GM23338 (cell line): ENCODE data around the gene ADCYAP1R1. TPM values are rescaled to one million over a fixed set of nuclear protein-coding genes. Genes with fewer than 3 reads are reported as not detected.

ENCODE experiments used
- ATAC-seq: fragments of 200-7000 bp; cut with Tn5 transposase; 3 replicates; pipeline ENCODE4 v1.9.1; 2020
- DNase-seq: peaks from one replicate; pipeline ENCODE4 v3.0.0-alpha.2; 2015; ENCODE audit warnings: low spot score
- H2AFZ ChIP-seq: fragments of 200-600 bp; sonication (generic); 2 replicates; pipeline ENCODE4 v1.8.0; 2016; ENCODE audit warnings: antibody characterized with exemption, mild to moderate bottlenecking, moderate library complexity
- H3F3A ChIP-seq: fragments of 200-600 bp; sonication (generic); replicated peaks from 2 replicates; pipeline ENCODE4 v1.8.0; 2017; ENCODE audit warnings: antibody characterized with exemption, mixed run types, low read depth
- H3K27ac ChIP-seq: fragments of 200-600 bp; sonication (generic); 2 replicates; pipeline ENCODE4 v1.6.1; 2016; ENCODE audit warnings: low read depth
- H3K27me3 ChIP-seq: fragments of 200-600 bp; sonication (generic); 2 replicates; pipeline ENCODE4 v1.8.0; 2016; ENCODE audit warnings: mild to moderate bottlenecking, mixed run types, moderate library complexity; ENCODE audit not compliant: insufficient read depth
- H3K36me3 ChIP-seq: fragments of 200-600 bp; sonication (generic); 2 replicates; pipeline ENCODE4 v1.8.0; 2016; ENCODE audit warnings: mild to moderate bottlenecking; ENCODE audit not compliant: insufficient read depth
- H3K4me1 ChIP-seq: fragments of 200-600 bp; sonication (generic); 2 replicates; pipeline ENCODE4 v1.8.0; 2016; ENCODE audit warnings: mild to moderate bottlenecking, moderate library complexity; ENCODE audit not compliant: insufficient read depth
- H3K4me2 ChIP-seq: fragments of 200-600 bp; sonication (generic); 2 replicates; pipeline ENCODE4 v1.7.1; 2017; ENCODE audit warnings: mixed run types
- H3K4me3 ChIP-seq: fragments of 200-600 bp; sonication (generic); 2 replicates; pipeline ENCODE4 v1.6.1; 2016; ENCODE audit warnings: mixed run types
- H3K79me2 ChIP-seq: fragments of 200-600 bp; sonication (generic); replicated peaks from 2 replicates; pipeline ENCODE4 v1.8.0; 2017; ENCODE audit warnings: mild to moderate bottlenecking; ENCODE audit not compliant: insufficient read depth
- H3K9me2 ChIP-seq: fragments of 200-600 bp; sonication (generic); 2 replicates; pipeline ENCODE4 v1.8.0; 2017; ENCODE audit not compliant: insufficient read depth
- H4K20me1 ChIP-seq: fragments of 200-600 bp; sonication (generic); replicated peaks from 2 replicates; pipeline ENCODE4 v1.8.0; 2017; ENCODE audit warnings: mild to moderate bottlenecking; ENCODE audit not compliant: insufficient read depth
- H3K27ac Mint-ChIP-seq: 2 replicates; pipeline ENCODE4 v1.8.0; 2020; ENCODE audit warnings: inconsistent platforms, mild to moderate bottlenecking, moderate library complexity, mixed read lengths
- H3K27me3 Mint-ChIP-seq: 3 replicates; pipeline ENCODE4 v1.8.0; 2022; ENCODE audit warnings: low read depth, mild to moderate bottlenecking, moderate library complexity, mixed read lengths, inconsistent platforms; ENCODE audit not compliant: insufficient read depth, poor library complexity
- H3K36me3 Mint-ChIP-seq: 3 replicates; pipeline ENCODE4 v1.8.0; 2021; ENCODE audit warnings: low read depth, mild to moderate bottlenecking, inconsistent platforms, moderate library complexity, mixed read lengths
- H3K4me1 Mint-ChIP-seq: 3 replicates; pipeline ENCODE4 v1.8.0; 2020; ENCODE audit warnings: mild to moderate bottlenecking, inconsistent platforms, mixed read lengths
- H3K4me3 Mint-ChIP-seq: 3 replicates; pipeline ENCODE4 v1.8.0; 2021; ENCODE audit warnings: moderate library complexity, mild to moderate bottlenecking, inconsistent platforms, mixed read lengths
- H3K9me3 Mint-ChIP-seq: 3 replicates; pipeline ENCODE4 v1.8.0; 2020; ENCODE audit warnings: moderate library complexity, mild to moderate bottlenecking, inconsistent platforms, mixed read lengths
- CREB1 ChIP-seq: fragments of 250-450 bp; sonication (Bioruptor Pico); IDR thresholded peaks from 2 replicates; pipeline ENCODE4 v1.5.0; 2020; ENCODE audit warnings: low read depth, mild to moderate bottlenecking, moderate library complexity
- CTCF ChIP-seq, 2 experiments: fragments of 200-600 bp in 1 of 2; sonication (generic) in 1 of 2; conservative IDR thresholded peaks; 2 replicates each; pipeline versions ENCODE4 v1.5.1 to v1.6.1; 2016 to 2017; ENCODE audit warnings: antibody characterized with exemption in 2 of 2, low read depth in 2 of 2, mild to moderate bottlenecking in 2 of 2, moderate library complexity in 1 of 2
- ETS1 ChIP-seq: IDR thresholded peaks from 2 replicates; pipeline ENCODE4 v1.6.1; 2016; ENCODE audit warnings: antibody characterized with exemption
- EZH2 ChIP-seq: fragments of 200-600 bp; sonication (generic); IDR thresholded peaks from one replicate; pipeline ENCODE4 v1.8.0; 2017; ENCODE audit warnings: antibody characterized with exemption, mild to moderate bottlenecking, low read depth; ENCODE audit not compliant: unreplicated experiment
- EZH2phosphoT487 ChIP-seq: fragments of 200-600 bp; sonication (generic); IDR thresholded peaks from one replicate; pipeline ENCODE4 v1.8.1; 2018; ENCODE audit warnings: antibody characterized with exemption; ENCODE audit not compliant: unreplicated experiment
- JUNB ChIP-seq: IDR thresholded peaks from one replicate; pipeline ENCODE4 v1.6.1; 2016; ENCODE audit warnings: antibody characterized with exemption; ENCODE audit not compliant: unreplicated experiment
- NANOG ChIP-seq: IDR thresholded peaks from 2 replicates; pipeline ENCODE4 v1.6.1; 2016; ENCODE audit warnings: antibody characterized with exemption, borderline replicate concordance
- POLR2AphosphoS5 ChIP-seq: IDR thresholded peaks from 2 replicates; pipeline ENCODE4 v1.6.1; 2016; ENCODE audit warnings: antibody characterized with exemption, low read depth
- REST ChIP-seq: IDR thresholded peaks from one replicate; pipeline ENCODE4 v1.6.1; 2018; ENCODE audit warnings: antibody characterized with exemption; ENCODE audit not compliant: unreplicated experiment
- STAT1 ChIP-seq: IDR thresholded peaks from one replicate; pipeline ENCODE4 v1.6.1; 2016; ENCODE audit warnings: antibody characterized with exemption; ENCODE audit not compliant: unreplicated experiment
- ZNF114 ChIP-seq: fragments of 250-450 bp; sonication (Bioruptor Pico); IDR thresholded peaks from 2 replicates; pipeline ENCODE4 v1.5.0; 2020; ENCODE audit warnings: mild to moderate bottlenecking, moderate library complexity
- ZNF331 ChIP-seq: fragments of 250-450 bp; sonication (Bioruptor Pico); IDR thresholded peaks from 2 replicates; pipeline ENCODE4 v1.5.0; 2020; ENCODE audit warnings: low read depth, mild to moderate bottlenecking, moderate library complexity
- ZNF462 ChIP-seq: fragments of 250-450 bp; sonication (Bioruptor Pico); IDR thresholded peaks from 2 replicates; pipeline ENCODE4 v1.5.0; 2020; ENCODE audit warnings: mild to moderate bottlenecking, moderate library complexity
- polyA plus RNA-seq: library from polyadenylated mRNA; unstranded; fragments of >200 nt; fragmentation: Nextera tagmentation; extraction: Ambion mirVana; gene quantifications from 2 replicates; pipeline ENCODE4 v1.2.1, GENCODE V29; 2016
- total RNA-seq: library from RNA; depleted of rRNA; stranded (reverse); fragments of >200 nt; shearing (Covaris generic); gene quantifications from 2 replicates; pipeline ENCODE4 v1.2.3, GENCODE V29; 2014

Gene ADCYAP1R1
- total and polyA plus RNA-seq, 2 experiments from 2014 or later: 1.8 to 10.6 TPM

- H3K79me2 ChIP-seq: no peaks in the 10 kb centered on the region; the same call in 1 of the 2 replicates
- TF ChIP-seq ZNF331 (CRISPR knock-in tag) (no peak), CTCF (conservative IDR thresholded peaks at IDR 0.05; ENCODE audit: low read depth in 2 of 2) (no peak), CREB1 (CRISPR knock-in tag) (no peak), ETS1 (no peak), POLR2AphosphoS5 (no peak), JUNB (no peak), ZNF462 (no peak), EZH2 (no peak), EZH2phosphoT487 (no peak), STAT1 (no peak), ZNF114 (no peak), REST (no peak), NANOG (no peak)
- H3K4me3 Mint-ChIP-seq: peak overlapping the region; percentile 73
- H3K4me3 ChIP-seq: peak overlapping the region; percentile 81
- peak; percentile 11 for ATAC-seq
- H3K27ac Mint-ChIP-seq: no peak overlapping the region
- peaks cover 10% of the 10 kb centered on the region for H3K4me1 ChIP-seq
- peak overlapping the region; percentile 89; the same call in 1 of the 2 replicates for H2AFZ ChIP-seq
- peak; percentile 50 for DNase-seq
- no peaks in the 10 kb centered on the region for H3K9me3 Mint-ChIP-seq
- H3K36me3 ChIP-seq: no peaks in the 10 kb centered on the region
- H3F3A ChIP-seq: 0 out of 2 replicates have a peak, but pooled peaks cover 4% of the 10 kb centered on the region
- no peak overlapping the region for H3K27ac ChIP-seq
- peaks cover 31% of the 10 kb centered on the region for H3K27me3 ChIP-seq
- H3K36me3 Mint-ChIP-seq: no peaks in the 10 kb centered on the region
- no peaks in the 10 kb centered on the region for H4K20me1 ChIP-seq
- H3K27me3 Mint-ChIP-seq: peaks cover 30% of the 10 kb centered on the region
- peaks cover 25% of the 10 kb centered on the region for H3K4me1 Mint-ChIP-seq
- peak overlapping the region; percentile 91 for H3K4me2 ChIP-seq
- no peaks in the 10 kb centered on the region for H3K9me2 ChIP-seq
These were observed 913 bp downstream of the ADCYAP1R1 start for GRCh38 chr7:31052841-31053601.
